ENCODE results near the gene PRDM15.

Gene PRDM15

DNA sequence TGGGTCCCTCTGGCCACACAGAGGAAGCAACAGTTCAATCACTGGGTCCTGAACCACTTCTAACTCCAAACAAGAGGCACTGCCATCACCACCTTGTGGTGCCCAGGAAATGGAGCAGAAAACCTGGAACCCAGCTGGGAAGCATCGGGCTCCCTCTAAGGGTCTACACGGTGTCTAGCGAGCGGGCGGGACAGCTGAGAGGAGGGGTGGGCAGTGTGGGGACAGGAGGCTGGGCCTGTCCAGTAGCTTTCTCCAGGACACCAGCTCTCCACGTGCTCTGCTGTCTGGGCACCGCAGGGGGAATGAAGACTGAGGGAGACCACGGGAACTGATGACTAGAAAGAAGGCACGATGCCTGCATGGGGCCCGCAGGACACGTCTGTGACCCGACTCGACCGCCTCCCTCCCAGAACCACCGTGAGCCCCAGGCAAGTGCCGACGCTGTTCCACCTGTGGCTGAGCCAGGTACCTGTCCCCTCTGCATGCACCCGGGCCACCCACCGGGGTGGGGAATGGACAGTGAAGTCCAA is 5.4 kb upstream of the PRDM15 start:
- DNase-seq: no peak

DNA sequence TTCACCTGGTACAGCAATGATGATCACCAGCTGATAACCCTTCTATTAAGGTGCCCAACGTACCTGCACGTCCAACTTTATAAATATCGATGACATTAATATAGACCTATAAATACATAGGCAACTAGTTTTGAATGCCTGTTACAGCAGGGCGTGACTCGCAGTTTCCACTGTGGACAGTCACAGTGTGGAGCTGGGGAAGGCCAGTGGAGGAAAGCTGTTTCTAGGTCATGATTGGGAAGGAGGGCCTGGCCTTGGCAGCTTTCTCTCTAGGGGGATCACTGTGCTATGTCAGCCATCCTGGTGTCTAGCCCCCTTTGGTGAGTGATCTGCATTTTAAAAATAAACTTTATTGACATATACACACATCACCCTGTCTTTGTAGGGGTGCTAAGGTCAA is 4.4 kb upstream of the PRDM15 start:
- DNase-seq: no peak

DNA sequence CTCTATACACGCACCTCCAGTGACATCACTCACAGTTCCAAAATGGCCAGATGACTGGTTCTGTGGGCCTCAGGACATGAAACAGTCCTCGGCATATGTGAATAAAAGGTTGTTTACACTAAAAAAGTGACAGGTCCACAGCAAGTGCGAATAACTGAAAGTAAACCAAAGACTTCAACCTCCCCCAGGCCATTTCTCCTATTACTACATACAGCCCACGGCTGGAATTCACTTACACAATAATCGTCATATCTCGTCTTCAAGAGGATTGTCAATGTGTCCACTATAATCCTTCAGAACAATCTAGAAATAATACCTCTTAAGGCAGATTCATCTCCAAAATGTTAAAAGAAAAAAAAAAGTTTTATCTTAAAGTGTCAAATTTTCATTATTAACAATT is 1.9 kb upstream of the PRDM15 start:
- DNase-seq: no peak

DNA sequence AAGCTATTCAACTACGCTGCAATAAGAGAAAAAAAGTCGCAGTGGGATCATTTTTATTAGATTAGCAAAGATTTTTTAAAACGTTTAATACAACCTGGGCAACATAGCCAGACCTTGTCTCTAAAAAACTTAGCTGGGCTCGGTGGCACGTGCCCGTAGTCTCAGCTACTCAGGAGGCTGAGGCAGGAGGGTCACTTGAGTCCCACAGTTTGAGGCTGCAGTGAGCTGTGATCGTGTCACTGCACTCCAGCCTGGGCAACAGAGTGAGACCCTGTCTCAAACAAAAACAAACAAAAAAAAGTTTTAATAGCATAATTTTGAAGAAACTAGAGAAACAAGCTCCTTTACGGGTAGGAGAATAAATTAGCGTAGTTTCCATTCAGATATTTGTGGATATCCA is 1.0 kb upstream of the PRDM15 start:
- DNase-seq: no peak

DNA sequence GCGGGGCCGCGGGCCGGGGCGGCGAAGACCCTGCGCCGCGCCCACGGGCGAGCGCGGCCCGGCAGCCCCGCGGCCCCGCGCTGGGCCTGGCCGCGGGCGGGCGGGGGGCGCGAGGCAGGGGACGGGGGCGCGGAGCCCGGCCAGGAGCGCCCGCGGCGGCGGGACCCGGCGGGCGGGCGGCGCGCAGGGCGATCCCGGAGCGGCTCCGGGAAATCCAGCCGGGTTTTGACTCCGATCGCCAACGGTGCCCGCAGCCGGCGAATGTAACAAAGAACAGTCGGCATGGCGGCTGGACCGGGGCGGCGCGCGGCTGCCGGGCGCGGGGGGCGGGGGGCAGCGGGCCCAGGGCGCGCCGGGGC is 334 bp downstream of the PRDM15 start:
- DNase-seq: peak; percentile 71

DNA sequence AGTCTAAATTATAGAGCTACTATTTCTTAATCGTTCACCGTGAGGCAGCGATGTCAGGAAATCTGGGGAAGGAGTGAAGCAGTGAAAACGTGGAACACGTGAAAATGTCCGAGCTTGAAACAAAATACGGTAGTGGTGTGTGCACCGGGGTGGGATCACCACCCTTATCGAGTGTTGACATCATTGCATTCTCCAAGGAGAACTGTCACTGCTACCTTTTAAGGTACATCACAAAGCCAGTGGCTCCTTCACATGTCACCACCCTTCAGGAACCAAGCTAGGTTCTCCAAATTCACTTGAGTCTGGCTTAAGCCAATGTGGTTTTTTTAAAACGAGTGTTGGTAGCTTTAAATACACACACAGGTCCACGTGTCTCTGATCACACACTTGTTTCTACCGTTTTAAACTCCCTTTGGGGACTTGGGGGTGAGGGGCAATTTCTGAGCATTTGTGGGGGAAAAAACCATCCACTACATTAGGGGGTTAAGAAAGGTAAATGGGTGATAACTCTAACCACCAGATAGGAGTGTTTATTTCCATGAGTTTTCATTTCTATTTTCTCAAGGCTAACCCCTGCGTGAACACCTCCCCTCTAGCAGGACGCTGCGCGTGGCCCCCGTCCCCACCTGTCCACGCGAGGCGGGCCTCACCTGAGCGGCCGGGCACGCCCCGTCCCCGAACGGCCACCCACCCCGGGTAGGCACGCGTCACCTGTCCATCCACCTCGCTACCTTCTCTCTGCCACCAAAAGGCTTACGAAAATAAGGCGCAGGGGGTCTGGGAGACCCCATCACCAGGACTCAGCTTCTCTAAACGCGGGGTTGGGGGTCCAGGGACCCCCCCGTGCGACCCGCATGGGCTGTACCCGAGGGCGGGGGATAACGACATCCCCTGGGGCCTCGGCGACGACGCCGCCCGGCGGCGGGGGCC is 978 bp downstream of the PRDM15 start:
- peak; percentile 17 for DNase-seq

DNA sequence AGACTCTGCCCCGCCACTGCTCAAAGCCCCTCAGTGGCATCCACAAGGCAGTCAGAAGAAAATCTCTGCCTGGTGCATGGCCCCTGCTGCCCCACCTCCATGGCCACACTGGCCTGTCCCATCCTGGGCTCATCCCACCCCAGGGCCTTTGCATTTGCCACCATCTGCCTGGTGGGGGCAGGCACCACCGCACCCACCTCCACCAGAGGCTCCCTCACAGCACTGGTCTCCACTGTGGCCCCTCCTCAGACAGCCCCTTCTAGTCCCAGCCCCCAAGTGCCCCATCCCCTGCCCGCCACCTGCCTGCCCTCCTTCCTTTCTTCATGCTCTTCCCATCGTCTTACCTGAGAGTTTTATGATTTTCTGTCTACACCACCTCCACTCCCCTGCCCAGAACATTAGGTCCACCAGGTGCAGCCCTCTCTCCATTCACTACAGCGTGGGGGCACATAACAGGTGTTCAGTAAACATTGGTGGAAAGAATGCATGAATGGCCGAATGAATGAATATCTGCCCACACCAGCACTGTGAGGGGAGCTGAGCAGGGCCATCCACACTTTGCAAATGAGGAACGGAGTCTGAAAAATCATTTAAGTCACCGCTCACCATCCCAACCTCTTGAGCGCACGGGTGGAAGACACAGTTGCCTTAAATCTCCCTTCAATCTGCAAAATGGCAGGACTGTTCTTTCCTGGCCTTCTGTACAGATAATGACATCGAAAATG is 2.1 kb downstream of the PRDM15 start:
- no peak for DNase-seq

DNA sequence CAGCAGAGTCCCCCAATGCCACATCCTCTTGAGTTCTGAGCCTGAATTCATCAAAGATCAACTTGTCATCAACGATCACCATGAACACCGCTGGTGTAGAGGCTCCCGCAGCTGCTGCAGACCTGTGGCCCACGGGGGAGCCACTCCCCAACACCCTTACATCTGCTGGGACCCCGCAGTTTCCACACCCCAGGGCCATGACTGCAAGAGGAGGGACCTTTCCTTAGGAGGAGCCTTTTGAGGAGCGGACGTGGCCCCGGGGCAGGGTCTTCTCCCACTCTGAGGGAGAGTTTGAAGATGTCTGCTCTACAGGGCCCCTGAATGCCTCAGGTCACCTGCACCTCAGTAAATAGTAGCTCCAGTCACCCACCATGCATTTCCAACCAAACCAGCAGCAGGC is 2.7 kb downstream of the PRDM15 start:
- DNase-seq: no peak

DNA sequence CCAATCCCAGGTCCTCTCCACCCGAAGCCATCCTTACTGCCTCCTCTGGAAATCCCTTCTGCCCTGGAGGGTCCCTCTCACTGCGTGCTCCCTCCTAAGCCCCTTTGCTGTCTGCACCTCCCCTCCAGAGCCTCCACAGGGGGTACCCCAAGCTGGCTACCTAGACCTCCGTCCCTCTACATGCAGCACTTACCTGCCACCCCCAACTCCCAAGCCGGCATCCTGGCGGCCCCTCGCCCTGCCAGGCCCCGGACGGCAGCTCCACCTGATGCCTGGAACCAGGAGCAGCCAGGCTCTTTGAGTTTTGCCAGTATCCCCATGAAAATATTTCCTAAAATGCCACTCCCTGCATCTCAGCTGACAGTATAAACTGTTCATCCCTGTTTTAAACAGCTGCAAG is 4.1 kb downstream of the PRDM15 start:
- DNase-seq: no peak

DNA sequence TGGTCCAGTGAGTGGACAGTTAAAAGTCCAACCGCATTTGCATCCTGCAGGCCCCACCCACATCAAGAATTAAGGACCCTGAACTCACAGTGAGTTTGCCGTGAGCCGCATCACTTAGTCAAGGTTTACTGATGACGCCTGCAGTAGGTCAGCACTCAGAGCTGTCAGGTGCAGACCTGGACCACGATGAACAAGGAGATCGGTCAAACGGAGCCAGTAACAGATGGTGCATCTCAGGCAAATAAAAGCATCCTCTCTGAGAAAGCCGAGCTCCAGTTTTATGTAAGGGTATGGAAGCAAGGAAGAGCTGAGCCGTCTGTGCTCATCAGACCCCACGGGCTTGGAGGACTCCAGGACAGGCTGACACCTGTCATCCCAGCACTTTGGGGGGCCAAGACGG is 4.5 kb downstream of the PRDM15 start:
- no peak for DNase-seq

DNA sequence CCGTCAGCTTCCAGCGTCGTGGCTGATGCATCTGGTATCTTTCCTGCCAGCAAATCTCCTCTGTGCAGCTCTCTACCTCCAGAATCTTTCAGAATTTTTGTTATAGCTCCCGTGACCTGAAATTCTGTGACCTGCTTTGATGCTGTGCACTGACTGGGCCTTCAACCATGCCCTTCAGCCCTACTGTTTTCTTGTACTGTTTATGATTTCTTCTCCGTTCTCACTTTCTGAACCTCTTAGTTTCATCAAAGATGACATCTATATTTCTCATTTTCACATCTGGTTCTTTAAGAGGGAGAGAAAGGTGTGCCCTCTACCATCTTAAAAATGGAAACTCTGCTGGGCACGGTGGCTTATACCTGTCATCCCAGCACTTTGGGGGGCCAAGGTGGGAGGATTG is 5.7 kb downstream of the PRDM15 start:
- DNase-seq: no peak

DNA sequence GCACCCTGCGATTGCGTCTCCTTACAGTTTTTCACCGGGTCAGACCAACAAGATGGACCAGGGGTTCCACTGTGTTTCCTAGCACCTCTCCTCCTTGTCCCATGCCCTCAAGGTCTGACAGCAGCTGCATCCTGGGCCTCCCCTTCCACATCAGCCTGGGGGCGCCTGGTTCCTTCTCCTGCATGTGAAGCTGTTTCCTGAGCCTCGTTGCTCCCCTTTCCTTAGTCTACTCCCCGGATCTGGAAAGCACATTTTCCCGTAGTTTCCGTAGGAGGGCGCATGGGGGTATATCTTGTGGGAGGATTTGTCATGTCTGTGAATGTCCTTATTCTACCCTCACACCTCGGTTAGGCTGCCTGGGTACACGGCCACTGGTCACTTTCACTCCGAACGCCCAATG is 6.1 kb downstream of the PRDM15 start:
- DNase-seq: no peak

DNA sequence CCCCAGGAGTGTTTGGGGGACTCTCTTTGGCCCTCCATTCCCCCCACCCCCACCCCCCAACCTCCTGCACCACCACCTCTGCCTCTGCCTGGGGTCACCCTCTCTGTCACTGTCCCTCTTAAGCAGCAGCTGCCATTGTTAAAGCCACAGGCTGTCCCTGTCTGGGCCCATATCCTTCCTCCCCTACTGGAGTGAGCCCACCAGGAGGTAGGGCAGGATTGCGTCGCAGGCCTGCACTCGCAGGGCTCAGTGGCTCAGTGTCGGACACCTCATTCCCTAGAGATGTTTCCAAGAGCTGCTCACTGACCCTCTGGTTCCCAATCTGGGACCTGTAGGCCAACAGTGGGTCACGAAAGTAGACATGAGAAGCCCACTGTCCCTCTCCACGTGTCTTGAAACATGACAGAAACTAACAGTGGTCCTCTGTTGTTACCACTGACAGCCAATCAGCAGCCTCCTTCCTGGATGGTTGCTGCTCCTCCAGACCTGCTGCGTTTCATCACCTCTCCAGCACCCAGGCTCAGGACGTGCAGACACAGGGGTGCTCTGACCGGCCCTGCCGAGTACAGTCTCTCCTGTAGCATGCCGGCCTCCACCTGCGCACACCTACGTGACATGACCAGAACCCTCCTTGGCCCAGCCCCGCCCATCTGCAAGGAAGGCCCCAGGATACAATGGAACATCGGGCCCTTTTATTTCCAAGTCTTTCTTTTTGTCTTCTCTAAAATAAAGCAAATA is 7.7 kb downstream of the PRDM15 start:
- no peak for DNase-seq

DNA sequence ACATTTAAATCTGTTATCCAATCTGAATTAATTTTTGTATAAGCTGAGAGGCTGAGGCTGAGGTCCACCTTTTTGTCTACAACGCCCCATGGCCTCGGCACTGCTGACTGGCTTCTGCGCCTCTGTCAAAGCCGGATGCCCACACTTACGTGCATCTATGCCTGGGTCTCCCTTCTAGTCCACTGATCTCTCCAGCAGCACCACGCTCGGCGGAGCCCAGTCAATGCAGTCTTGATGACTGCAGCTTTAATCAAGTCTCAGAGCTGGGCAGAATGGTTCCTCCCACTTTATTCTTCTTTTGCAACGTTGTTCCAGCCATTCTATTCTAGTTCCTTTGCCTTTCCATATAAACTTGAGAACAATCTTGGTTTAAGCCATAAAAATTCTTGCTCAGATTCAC is 9.4 kb downstream of the PRDM15 start:
- no peak for DNase-seq

DNA sequence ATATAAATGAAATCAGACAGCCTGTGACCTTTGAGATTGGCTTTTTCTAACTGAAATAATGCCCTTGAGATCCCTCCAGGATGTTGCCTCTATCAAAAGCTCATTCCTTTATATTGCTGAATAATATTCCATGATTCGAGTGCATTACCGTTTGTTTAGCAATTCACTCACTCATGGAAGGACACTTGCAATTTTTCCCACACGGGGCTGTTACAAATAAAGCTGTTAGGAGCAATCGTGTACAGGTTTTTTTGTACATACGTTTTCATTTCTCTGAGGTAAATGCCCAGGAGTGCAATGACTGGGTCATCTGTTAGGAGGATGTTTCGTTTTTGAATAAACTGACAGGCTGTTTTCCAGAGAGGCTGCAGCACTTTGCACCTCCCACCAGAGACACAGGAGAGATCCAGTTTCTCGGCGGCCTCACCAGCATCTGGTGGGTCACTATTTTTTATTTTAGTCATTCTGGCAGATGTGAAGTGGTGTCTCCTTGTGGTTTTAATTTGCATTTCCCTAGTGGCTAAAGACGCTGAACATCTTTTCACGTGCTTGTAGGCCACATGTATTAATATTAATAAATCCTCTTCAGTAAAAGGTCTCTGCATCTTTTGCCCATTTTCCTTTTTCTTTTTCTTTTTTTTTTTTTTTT is 11.0 kb downstream of the PRDM15 start:
- DNase-seq: no peak

DNA sequence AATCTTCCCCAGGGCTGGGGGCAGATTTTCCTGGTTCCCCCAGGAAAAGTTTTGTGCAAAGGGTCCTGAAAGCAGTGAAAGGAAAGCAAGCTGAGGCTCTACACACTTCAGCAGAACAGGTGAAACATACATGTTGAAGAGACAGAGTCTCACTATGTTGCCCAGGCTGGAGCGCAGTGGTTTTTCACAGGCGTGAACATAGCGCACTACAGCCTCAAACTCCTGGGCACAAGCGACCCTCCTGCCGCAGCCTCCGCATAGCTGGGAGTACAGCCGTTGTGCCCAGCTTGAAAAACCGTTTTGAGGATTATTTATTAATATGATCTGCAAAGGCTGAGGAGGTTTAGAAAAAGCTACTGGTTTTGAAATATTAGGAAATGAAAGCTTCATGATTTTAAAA is 11.8 kb downstream of the PRDM15 start:
- no peak for DNase-seq

DNA sequence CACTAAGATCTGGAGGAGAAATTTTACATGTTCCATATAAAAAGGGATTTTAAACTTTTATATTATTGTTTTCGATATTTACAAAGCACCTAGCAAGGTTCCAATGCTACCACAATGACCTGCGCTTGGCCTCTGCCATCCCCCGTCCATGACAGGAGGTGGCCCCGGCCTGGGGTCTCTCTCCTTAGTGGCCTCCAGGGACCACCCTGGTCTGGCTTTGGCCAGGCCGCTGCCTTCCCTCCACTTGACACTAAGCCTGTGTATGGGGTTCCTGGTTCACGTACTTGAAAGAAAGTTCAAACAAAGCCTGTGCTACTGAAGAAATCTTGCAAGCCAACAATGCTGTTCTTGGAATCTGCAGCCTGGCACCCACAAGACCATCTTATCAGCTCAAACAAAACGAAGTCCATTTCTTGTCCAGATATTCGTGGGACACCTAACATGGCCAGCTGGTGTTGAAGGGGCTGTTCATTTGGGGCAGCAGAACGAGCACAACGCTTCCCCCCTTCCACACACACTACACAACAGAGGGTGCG is 12.8 kb downstream of the PRDM15 start:
- DNase-seq: no peak

DNA sequence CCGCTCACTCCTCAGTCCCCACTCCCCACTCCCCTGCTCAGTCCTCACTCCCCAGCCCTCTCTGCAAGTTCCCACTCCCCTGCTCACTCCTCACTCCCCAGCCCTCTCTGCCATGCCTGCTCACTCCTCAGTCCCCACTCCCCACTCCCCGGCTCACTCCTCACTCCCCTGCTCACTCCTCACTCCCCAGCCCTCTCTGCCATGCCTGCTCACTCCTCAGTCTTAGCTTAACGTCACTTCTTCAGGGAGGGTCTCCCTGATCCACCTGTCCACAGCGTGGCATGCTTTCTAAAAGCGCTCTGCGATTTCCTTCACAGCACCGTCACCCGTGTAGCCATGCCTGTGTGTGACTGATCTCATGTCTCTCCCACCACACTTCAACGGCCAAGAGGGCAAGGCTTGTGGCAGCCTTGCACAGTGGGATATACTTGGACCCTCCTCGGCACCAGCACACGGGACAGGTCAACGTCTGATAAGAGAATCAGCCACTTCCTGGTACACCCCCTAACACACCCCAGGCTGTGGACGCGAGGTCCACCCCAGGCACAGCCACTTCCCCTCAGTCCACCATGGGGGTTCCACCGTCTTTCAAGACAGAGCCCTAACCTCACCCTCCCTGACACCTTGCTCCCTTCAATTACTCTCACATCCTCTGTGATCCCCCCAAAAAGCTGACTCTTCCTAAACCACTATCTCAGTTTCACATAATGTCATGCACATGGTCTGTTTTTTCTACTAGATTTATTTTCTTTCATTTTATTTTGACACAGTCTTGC is 14.0 kb downstream of the PRDM15 start:
- DNase-seq: no peak

DNA sequence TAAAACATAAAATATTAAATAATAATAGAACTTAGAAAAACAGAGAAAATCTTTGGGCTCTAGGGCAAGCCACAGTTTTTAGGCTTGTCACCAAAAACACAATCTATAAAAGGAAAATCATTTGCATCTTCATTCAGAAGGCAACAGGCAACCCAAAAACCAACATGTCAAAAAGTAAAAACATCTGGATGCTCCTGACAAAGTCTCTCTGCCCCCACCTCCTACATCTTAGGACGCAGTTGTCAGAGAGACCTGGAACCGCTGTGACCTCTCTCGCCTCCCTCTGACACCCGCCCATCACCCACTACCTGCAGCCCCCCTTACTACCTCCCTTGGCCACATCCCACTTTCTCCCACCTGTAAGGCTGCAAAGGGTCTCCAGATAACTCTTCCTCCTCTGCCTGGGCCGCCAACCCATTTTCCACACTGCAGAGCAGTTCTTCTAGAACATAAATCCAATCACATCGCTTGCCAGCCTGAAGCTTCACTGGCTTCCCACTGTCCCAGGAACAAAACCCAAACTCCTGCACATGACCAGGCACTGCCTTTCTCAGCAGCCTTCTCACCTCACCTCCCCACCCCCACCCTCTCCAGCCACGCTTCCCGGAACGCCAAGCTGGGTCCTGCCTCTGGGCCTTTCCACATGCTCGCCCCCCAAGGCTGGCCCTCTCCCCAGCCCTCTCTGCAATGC is 14.7 kb downstream of the PRDM15 start:
- no peak for DNase-seq

DNA sequence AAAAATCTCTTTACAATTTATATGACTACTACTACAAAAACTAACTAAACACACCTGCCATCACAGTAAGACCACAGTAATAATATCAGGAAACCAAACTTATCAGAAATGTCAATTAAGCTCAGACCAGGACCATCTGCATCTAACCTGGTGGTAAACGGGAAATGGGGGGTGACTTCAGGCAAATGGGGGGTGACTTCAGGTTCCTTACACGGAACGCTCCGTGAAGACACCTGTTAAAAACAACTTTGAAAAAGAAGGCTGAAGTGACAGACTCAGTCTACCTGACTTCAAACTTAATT is 15.8 kb downstream of the PRDM15 start:
- no peak for DNase-seq

DNA sequence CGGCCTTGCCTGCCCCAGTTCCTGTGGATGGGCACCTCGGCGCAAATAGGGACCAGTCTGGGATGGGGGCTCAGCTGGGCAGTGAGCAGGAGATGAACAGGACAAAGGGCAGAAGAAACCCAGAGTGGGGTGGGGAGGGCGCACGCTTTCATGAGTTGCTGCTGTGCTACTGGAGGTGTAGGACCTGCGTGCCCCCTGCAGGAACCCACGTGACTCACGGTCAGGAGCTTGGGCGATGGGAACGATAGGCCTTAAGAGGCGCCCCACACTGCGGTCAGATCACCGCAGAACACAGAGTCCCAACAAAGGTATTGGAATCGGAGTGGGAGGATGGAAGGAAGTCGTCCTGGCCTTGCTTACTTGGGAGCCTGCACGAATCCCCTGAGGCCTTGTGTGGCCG is 17.2 kb downstream of the PRDM15 start:
- no peak for DNase-seq

DNA sequence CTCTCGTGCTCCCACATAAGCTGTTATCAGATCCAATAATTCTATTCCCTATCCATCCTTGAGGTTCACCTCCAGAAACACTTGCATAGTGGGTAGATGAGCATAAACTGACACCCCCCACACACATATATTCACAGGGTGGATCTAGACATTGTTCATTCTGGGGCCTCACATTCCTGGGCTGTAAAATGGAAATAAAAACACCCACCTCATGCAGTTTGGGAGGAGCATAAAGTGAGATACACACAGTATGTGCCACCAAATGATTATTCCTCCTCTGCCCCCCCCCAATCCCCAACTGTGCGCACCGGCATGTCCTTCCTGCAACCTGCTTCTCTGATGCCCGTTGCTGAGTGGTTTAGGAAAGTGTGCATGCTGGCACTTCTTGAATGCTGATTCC is 17.9 kb downstream of the PRDM15 start:
- no peak for DNase-seq

Measured in CD4-positive, alpha-beta T cell treated with Interferon gamma for 1 hour (primary cell).